ENCODE measurements around the gene DYNC1I1.

DYNC1I1 gene

DNA sequence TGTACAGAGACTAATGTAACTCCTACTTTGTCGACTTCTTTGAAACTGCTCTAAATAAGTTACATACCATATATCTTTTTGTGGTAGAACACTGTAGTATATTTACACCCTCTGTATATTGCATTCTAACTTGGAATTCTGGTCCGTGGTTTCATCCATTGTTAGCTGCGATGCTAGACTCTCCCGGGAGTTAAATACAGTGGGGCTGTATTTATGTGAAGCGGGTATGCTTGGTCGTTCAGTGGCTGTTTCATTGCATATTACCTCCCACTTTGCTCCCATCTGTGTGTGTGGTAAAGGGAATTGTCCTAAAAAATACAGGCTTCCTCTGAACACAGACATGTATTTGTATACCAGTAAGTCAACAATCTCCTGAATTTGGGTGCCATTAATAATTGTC is 318.4 kb downstream of the DYNC1I1 start:
- Mint-ChIP-seq H3K36me3 (ENCODE audit: insufficient read depth) (no peaks in the 10 kb centered on the region), H3K4me3 (no peak overlapping the region), H3K9me3 (no peaks in the 10 kb centered on the region), H3K4me1 (ENCODE audit: low read depth in 2 of 2) (no peaks in the 10 kb centered on the region), H3K27me3 (peaks cover 28 to 29% of the 10 kb centered on the region in 2 donors), H3K27ac (no peak overlapping the region)
- ATAC-seq (replicated peaks) (no peak), DNase-seq (no peak)

DNA sequence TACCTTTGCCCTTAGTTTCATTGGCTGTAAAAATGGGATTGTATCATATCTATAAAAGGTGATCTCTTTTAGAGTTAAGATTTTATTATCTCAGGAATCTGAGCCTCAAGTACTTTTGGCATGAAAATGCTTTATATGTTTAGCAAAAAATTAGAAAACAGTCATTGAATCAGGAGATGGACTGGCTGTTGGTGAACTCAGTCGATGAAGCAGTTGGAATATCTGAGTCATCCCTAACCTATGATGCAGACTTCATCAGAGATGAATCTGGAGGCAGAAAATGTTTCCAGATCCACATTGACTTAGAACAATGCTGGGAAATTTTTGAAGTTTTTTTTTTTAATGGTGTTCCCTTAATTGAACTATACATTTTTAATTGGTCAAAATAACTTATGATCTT is 321.1 kb downstream of the DYNC1I1 start:
- Mint-ChIP-seq H3K4me3 (no peak overlapping the region), H3K4me1 (ENCODE audit: low read depth in 2 of 2) (no peaks in the 10 kb centered on the region), H3K9me3 (no peaks in the 10 kb centered on the region), H3K27me3 (peaks cover 23 to 32% of the 10 kb centered on the region in 2 donors), H3K27ac (no peak overlapping the region), H3K36me3 (ENCODE audit: insufficient read depth) (no peaks in the 10 kb centered on the region)
- ATAC-seq (replicated peaks) (no peak), DNase-seq (no peak)

DNA sequence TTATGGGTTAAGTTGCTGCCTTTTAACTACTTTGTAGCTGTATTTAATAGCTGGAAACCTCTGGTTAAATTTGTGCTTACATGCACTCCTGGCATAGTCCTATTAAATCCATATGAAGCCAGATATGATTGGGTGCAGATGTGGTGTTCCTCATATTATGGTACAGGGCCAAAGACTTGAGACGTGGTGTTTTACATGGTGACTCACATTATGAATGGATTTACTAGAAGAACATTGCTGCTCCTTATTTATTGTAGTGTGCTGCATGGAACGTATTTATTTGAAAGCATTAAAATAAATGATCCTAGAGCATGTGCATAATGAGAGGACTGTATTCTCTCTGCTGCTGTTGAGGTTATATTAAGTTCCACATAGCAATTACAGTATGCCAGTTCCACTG is 325.5 kb downstream of the DYNC1I1 start:
- no peaks in the 10 kb centered on the region for H3K9me3 Mint-ChIP-seq
- H3K36me3 Mint-ChIP-seq (ENCODE audit: insufficient read depth) = no peaks in the 10 kb centered on the region
- no peak overlapping the region for H3K27ac Mint-ChIP-seq
- H3K4me3 Mint-ChIP-seq = no peak overlapping the region
- ATAC-seq (replicated peaks) (no peak), DNase-seq (no peak)
- H3K27me3 Mint-ChIP-seq = peaks cover 1 to 10% of the 10 kb centered on the region in 2 donors
- H3K4me1 Mint-ChIP-seq (ENCODE audit: low read depth in 2 of 2) = no peaks in the 10 kb centered on the region

DNA sequence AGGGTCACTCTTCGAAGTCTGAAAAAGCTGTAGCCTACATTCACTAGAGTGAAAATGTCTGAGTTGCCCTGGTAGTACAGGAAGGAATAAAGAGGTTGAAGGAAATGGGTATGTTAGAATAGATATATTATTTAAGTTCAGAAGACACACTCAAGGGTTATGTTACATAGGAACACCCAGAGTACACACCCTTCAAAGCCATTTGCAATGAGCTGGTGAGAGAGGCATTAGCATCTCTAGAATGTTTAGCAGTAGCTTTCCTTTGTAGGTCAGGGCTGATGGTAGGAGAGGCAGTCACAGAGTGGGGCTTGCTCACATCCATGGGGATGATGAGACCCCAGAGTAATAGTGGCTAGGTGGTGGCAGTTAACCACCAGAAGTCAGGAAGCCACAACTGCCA is 328.4 kb downstream of the DYNC1I1 start:
- Mint-ChIP-seq H3K36me3 (ENCODE audit: insufficient read depth) (no peaks in the 10 kb centered on the region), H3K27ac (no peak overlapping the region), H3K9me3 (no peaks in the 10 kb centered on the region), H3K4me1 (ENCODE audit: low read depth in 2 of 2) (no peaks in the 10 kb centered on the region), H3K4me3 (no peak overlapping the region), H3K27me3 (peaks cover 0 to 9% of the 10 kb centered on the region in 2 donors)
- ATAC-seq (replicated peaks) (no peak), DNase-seq (no peak)

DNA sequence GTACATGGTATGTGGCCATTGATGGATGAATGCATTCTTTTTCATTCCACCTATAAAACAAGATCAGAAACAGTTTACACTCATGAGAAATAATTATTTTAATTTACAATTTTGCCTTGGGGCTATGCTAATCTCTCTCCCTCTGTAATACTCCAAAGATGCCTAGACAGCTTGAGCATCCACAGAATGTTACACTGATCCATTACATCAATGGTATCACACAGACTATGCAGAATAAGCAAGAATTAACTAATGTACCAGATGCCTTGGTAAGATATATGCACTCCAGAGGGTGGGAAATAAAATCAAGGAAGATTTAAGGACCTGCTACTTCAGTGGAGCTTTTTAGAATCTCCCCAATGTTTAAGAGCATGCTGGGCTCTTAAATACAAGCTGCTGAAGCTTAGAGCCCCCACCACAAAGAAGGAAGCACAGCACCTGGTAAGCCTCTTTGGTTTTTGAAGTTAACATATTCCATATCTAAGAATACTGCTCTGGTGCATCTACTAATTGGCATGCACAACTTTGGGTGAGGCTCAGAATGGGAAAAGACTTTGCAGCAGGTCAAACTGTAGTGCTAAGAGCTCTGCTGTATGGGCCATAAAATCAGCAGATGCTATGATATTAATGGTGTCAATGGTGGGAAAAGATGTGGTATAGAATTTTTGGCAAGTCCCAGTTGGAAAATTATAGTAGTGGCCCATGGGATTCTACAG is 329.9 kb downstream of the DYNC1I1 start:
- Mint-ChIP-seq H3K4me3 (no peak overlapping the region), H3K4me1 (ENCODE audit: low read depth in 2 of 2) (no peaks in the 10 kb centered on the region), H3K9me3 (no peaks in the 10 kb centered on the region), H3K36me3 (ENCODE audit: insufficient read depth) (no peaks in the 10 kb centered on the region), H3K27ac (no peak overlapping the region), H3K27me3 (peaks cover 0 to 9% of the 10 kb centered on the region in 2 donors)
- no peak for ATAC-seq (replicated peaks)
- DNase-seq = no peak

DNA sequence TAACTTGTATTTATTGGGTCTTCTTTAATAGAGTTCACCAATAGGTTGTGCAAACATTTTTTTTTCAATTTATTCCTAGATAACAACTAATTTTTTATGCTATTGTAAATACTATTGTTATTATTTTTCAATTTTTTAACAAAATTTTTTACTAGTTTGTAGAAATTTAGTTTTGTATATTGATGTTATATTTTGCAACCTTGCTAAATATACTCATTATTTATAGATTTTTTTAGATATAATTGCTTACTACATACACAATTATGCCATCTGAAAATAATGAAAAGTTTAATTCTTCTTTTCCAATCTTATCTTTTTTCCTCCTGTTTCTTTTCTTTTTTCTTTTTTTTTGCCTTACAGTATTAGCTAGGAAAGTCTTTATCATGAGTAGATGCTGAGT is 332.6 kb downstream of the DYNC1I1 start:
- Mint-ChIP-seq H3K9me3 (no peaks in the 10 kb centered on the region), H3K36me3 (ENCODE audit: insufficient read depth) (no peaks in the 10 kb centered on the region), H3K27ac (no peak overlapping the region), H3K4me3 (no peak overlapping the region), H3K27me3 (peaks cover 0 to 15% of the 10 kb centered on the region in 2 donors), H3K4me1 (ENCODE audit: low read depth in 2 of 2) (no peaks in the 10 kb centered on the region)
- ATAC-seq (replicated peaks) = no peak
- DNase-seq = no peak

DNA sequence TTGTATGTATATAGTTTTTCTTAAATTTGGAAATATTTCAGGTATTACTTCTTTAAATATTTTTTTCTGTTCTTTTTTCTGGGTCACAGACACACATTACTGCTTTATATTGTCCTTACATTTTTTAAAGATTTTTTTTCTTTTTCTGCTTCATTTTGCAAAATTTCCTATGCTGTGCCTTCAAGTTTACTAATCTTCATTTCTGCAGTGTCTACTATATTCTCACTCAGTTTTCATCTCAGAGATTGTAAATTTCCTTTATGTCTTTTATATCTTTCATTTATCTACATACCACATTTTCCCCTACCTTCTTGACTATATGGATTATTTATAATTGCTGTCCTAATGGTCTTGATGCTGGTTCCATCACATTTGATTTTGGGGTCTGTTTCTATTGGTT is 339.1 kb downstream of the DYNC1I1 start:
- DNase-seq = no peak
- no peaks in the 10 kb centered on the region for H3K4me1 Mint-ChIP-seq (ENCODE audit: low read depth in 2 of 2)
- no peak overlapping the region for H3K27ac Mint-ChIP-seq
- ATAC-seq (replicated peaks) = no peak
- H3K4me3 Mint-ChIP-seq = no peak overlapping the region
- no peaks in the 10 kb centered on the region for H3K9me3 Mint-ChIP-seq
- no peaks in the 10 kb centered on the region for H3K36me3 Mint-ChIP-seq (ENCODE audit: insufficient read depth)
- peaks cover 9 to 29% of the 10 kb centered on the region in 2 donors for H3K27me3 Mint-ChIP-seq

DNA sequence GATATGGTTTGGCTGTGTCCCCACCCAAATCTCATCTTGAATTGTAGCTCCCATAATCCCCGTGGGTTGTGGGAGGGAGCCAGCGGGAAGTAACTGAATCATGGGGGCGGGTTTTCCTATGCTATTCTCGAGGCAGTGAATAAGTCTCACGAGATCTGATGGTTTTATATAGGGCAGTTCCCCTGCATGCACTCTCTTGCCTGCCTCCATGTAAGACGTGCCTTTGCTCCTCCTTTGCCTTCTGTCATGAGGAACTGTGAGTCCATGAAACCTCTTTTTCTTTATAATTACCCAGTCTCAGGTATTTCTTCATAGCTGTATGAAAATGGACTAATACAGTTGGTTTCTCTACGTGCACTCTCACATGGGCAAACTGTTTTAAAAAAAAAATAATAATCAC is 341.8 kb downstream of the DYNC1I1 start:
- no peak overlapping the region for H3K4me3 Mint-ChIP-seq
- H3K9me3 Mint-ChIP-seq = no peaks in the 10 kb centered on the region
- ATAC-seq (replicated peaks) (no peak), DNase-seq (no peak)
- H3K27me3 Mint-ChIP-seq = peaks cover 9 to 26% of the 10 kb centered on the region in 2 donors
- no peaks in the 10 kb centered on the region for H3K36me3 Mint-ChIP-seq (ENCODE audit: insufficient read depth)
- no peak overlapping the region for H3K27ac Mint-ChIP-seq
- H3K4me1 Mint-ChIP-seq (ENCODE audit: low read depth in 2 of 2) = no peaks in the 10 kb centered on the region

DNA sequence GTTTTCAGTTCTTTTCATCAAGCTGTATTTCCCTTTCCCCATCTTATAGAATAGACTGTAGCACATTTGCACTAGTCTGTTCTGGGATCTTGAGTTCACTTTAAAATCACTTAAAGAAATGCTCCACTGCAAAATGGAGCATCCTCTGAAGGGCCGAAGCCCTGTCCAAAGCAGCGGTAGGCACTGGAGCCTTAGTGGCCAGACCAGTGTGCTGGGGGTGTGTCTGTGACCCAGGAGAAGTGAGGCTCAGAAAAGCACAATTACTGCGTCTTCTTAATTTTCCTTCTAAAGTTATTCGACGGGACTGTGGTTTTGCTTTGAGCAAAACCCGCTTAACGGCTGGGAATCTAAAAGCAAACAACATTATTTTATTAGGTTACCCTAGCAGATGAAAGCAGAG is 343.8 kb downstream of the DYNC1I1 start:
- Mint-ChIP-seq H3K4me3 (no peak overlapping the region), H3K36me3 (ENCODE audit: insufficient read depth) (peaks cover 3% of the 10 kb centered on the region), H3K4me1 (ENCODE audit: low read depth in 2 of 2) (no peaks in the 10 kb centered on the region), H3K27me3 (peaks cover 9 to 15% of the 10 kb centered on the region in 2 donors), H3K9me3 (no peaks in the 10 kb centered on the region), H3K27ac (no peak overlapping the region)
- ATAC-seq (replicated peaks) (no peak), DNase-seq (no peak)

DNA sequence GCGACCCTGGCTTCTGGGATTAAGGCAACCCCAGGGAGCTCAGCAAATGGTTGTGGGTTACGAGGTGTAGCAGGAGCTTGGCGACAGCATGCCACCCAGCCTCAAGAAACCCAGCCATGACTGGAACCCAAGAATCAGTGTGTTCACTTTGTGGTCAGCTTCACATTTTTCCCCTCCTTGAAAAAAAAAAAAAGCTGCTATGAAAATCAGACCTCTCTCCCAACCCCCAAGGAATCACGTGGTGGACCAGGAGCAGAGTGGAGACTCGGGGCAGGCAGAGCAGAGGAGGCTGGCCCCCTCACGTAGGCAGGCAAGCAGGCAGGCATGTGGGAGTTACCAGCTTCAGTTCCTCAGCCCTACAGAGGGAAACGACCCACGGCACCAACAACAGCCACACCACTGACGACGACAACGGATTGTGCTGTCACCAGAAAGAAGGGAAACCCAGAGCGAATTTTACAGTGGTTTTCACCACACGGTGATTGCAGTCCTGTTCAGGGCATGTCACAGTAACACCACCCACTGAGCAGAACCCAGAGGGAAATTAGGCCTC is 346.2 kb downstream of the DYNC1I1 start:
- no peak overlapping the region for H3K4me3 Mint-ChIP-seq
- H3K27ac Mint-ChIP-seq = no peak overlapping the region
- peaks cover 8% of the 10 kb centered on the region for H3K36me3 Mint-ChIP-seq (ENCODE audit: insufficient read depth)

DNA sequence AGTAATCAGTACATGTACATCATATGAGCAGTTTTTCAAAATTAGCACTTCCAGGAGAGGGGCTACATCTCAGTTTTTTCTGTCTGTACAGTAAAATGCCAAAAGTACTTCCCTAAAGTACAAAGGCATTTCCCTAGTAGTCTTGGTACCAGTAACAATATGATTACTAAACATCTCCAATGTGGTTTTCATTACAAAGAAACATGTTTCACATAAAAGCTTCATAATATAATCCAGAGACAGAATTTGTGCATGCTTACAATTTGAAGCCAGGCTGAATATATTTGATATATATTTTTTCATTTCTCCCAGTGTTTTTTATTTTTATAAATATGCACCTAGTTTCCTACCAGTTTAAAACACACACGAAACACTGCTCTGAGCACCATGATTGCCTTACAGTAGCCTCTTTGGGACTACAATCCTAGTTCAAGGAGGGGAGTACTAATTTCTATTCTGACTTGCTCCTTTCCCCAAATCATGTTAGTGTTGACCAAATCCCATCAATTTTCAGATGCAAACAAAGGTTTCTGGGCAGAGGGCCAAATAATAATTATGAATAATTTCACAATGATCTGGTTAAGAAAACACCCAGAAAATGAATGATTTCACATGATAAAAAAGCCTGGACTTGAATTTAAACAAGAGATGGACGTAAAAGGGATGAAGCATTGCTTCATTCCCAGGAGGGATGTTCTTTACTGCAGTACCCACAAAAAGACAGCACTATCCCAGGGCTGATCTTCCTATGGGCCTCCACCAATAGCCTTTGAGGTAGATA is 348.3 kb downstream of the DYNC1I1 start:
- Mint-ChIP-seq H3K4me3 (no peak overlapping the region), H3K27ac (no peak overlapping the region), H3K36me3 (ENCODE audit: insufficient read depth) (peaks cover 8% of the 10 kb centered on the region), H3K27me3 (no peaks in the 10 kb centered on the region), H3K9me3 (no peaks in the 10 kb centered on the region), H3K4me1 (ENCODE audit: low read depth in 2 of 2) (no peaks in the 10 kb centered on the region)
- ATAC-seq (replicated peaks) (no peak), DNase-seq (no peak)

More for the DNA sequence above, 346.2 kb downstream of the DYNC1I1 start:
- no peaks in the 10 kb centered on the region for H3K27me3 Mint-ChIP-seq
- H3K9me3 Mint-ChIP-seq = no peaks in the 10 kb centered on the region
- no peaks in the 10 kb centered on the region for H3K4me1 Mint-ChIP-seq (ENCODE audit: low read depth in 2 of 2)
- DNase-seq (no peak), ATAC-seq (replicated peaks) (no peak)

DNA sequence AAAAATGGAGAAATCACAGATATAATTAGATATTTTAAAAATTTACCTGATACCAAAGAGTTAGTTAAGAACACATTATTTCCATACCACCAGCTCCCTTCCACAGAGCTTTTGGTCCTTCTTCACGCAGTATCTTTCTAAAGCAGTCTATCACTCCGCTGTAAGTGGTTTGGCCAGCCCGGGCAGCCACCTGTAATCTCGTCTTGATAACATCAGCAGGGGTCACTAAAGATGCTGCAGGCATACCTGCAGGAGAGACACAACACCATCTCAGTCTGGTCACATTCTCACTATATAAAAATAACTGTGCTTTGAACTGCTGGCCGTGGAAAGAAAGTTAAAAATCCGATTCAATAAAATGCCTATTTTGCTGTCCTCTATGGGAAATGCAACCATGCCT is 349.4 kb downstream of the DYNC1I1 start:
- peaks cover 8% of the 10 kb centered on the region for H3K36me3 Mint-ChIP-seq (ENCODE audit: insufficient read depth)

DNA sequence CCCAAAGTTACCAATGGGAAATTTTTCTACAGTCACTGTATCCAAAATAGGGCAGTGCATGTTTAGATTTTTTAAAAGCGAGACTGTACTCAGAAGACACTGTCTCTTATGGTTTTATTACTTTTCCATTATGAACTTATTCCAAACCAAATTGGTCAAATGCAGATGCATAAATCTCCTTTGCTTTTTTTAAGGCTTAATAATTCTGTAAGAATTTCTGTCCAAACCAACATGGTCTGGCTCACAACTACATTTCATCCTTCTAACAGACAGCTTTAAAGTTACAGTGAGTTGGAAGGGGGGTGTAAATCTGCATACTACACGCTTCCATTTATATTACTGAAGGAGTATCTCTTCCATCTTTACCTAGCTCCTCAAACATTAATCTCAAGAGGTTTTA is 350.4 kb downstream of the DYNC1I1 start:
- DNase-seq (no peak), ATAC-seq (replicated peaks) (no peak)
- Mint-ChIP-seq H3K27me3 (no peaks in the 10 kb centered on the region), H3K4me1 (ENCODE audit: low read depth in 2 of 2) (no peaks in the 10 kb centered on the region), H3K4me3 (no peak overlapping the region), H3K27ac (no peak overlapping the region), H3K36me3 (ENCODE audit: insufficient read depth) (peaks cover 8% of the 10 kb centered on the region), H3K9me3 (no peaks in the 10 kb centered on the region)

More for the DNA sequence above, 349.4 kb downstream of the DYNC1I1 start:
- no peak for ATAC-seq (replicated peaks)
- no peaks in the 10 kb centered on the region for H3K4me1 Mint-ChIP-seq (ENCODE audit: low read depth in 2 of 2)
- no peak overlapping the region for H3K4me3 Mint-ChIP-seq
- no peak overlapping the region for H3K27ac Mint-ChIP-seq
- H3K27me3 Mint-ChIP-seq = no peaks in the 10 kb centered on the region
- no peak for DNase-seq
- no peaks in the 10 kb centered on the region for H3K9me3 Mint-ChIP-seq

DNA sequence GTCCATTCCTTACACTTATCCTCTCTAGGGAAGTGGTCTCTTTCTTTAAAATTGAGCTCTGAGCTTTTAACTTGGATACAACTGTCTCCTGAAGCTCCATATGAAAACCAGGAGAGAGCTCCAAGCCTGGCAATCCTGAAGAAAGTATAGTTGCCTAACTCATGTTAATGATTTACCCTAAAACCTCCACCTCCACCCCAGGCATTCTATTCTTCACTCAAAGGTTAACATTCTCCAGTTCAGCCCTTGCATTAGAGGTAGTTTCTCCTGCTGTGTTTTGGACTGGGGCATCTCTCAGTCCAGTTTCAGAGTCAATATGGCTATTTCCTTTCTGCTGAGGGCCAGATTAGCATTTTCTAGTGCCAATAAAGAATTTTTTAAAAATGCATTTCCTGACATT is 354.0 kb downstream of the DYNC1I1 start:
- DNase-seq = no peak
- no peak for ATAC-seq (replicated peaks)
- H3K36me3 Mint-ChIP-seq (ENCODE audit: insufficient read depth) = peaks cover 7% of the 10 kb centered on the region
- H3K9me3 Mint-ChIP-seq = no peaks in the 10 kb centered on the region
- no peak overlapping the region for H3K4me3 Mint-ChIP-seq
- H3K4me1 Mint-ChIP-seq (ENCODE audit: low read depth in 2 of 2) = no peaks in the 10 kb centered on the region
- H3K27ac Mint-ChIP-seq = no peak overlapping the region
- no peaks in the 10 kb centered on the region for H3K27me3 Mint-ChIP-seq
